Omental fat pad (tissue), 4 donors: ENCODE data around the gene RACGAP1. TPM values are rescaled to one million over a fixed set of nuclear protein-coding genes. Genes with fewer than 3 reads are reported as not detected.
A peak's percentile ranks its signal among the peaks of the same experiment; 100 is the strongest.
"Not testable (repeated sequence)": the region's sequence is repeated elsewhere in the genome, so short reads cannot be mapped to it uniquely, and the experiment has no call there.

Experiments used
- ATAC-seq: fragments of 150-250 bp; one replicate; pipeline ENCODE4 v1.9.1; 2016; ENCODE audit warnings: mild to moderate bottlenecking, moderate library complexity; ENCODE audit not compliant: low FRiP score
- DNase-seq: peaks from one replicate; pipeline ENCODE4 v3.0.0-alpha.2; 2019; ENCODE audit warnings: low spot score
- total RNA-seq, 4 donors: library from RNA; depleted of rRNA; stranded (reverse); fragments of >200 nt; gene quantifications; one replicate each; pipeline ENCODE4 v1.1.0, GENCODE V29; 2016
- TF ChIP-seq, protein P1 (sequence below), 3 donors: fragments of 450-650 bp; IDR thresholded peaks; one replicate each; pipeline ENCODE4 v1.5.1; 2016 to 2017; ENCODE audit warnings: antibody characterized with exemption in 3 of 3, mild to moderate bottlenecking in 3 of 3, moderate library complexity in 2 of 3

RACGAP1 gene
- total RNA-seq, 4 donors from 2014 or later: 5.2 to 15.3 (median 8.5) TPM

- DNase-seq (no peak), ATAC-seq (no peak)
- TF ChIP-seq, protein P1, sequence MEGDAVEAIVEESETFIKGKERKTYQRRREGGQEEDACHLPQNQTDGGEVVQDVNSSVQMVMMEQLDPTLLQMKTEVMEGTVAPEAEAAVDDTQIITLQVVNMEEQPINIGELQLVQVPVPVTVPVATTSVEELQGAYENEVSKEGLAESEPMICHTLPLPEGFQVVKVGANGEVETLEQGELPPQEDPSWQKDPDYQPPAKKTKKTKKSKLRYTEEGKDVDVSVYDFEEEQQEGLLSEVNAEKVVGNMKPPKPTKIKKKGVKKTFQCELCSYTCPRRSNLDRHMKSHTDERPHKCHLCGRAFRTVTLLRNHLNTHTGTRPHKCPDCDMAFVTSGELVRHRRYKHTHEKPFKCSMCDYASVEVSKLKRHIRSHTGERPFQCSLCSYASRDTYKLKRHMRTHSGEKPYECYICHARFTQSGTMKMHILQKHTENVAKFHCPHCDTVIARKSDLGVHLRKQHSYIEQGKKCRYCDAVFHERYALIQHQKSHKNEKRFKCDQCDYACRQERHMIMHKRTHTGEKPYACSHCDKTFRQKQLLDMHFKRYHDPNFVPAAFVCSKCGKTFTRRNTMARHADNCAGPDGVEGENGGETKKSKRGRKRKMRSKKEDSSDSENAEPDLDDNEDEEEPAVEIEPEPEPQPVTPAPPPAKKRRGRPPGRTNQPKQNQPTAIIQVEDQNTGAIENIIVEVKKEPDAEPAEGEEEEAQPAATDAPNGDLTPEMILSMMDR (IDR thresholded peaks at IDR 0.05): no peak
These were observed 37.5 kb downstream of the RACGAP1 start for GRCh38 chr12:49987625-49988303.

DNA sequence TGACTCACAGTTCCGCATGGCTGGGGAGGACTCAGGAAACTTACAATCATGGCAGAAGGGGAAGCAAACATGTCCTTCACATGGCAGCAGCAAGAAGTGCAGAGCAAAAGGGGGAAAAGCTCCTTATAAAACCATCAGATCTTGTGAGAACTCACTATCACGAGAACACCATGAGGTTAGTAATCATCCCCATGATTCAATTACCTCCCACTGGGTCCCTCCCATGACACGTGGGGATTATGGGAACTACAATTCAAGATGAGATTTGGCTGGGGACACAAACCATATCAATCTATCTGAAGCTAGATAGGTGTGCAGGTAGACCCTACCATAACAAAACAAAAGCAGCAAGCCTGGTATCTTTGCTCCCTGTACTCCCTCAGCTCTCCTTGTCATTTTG is 38.8 kb downstream of the RACGAP1 start:
- not testable (repeated sequence) for DNase-seq, ATAC-seq

DNA sequence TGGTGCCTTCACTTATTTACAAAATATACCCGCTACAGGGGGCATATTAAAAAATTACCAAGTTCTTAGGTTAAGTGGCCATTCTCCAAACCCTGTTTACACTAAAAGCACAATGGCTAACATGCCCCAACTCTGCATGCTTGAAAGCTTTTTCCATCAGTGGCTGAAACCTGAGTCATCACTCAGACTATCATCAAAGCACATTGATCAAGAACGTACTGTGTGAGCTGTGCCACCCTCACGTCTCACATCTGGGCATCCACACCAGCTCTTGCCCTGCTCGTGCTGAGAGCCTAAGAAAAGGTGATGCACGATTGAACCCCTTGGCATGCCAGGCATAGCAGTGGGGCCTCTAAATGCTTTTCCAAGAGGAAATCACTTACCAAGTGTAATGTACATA is 39.3 kb downstream of the RACGAP1 start:
- ATAC-seq (no peak), DNase-seq (no peak)
- TF ChIP-seq, protein P1 (IDR thresholded peaks at IDR 0.05): no peak

GRCh38 chr12:49984476-49985359 is 40.6 kb downstream of the RACGAP1 start:
- no peak for ATAC-seq
- DNase-seq: no peak
- TF ChIP-seq, protein P1 (IDR thresholded peaks at IDR 0.05): no peak

GRCh38 chr12:49983892-49984291 is 41.4 kb downstream of the RACGAP1 start:
- DNase-seq: no peak

DNA sequence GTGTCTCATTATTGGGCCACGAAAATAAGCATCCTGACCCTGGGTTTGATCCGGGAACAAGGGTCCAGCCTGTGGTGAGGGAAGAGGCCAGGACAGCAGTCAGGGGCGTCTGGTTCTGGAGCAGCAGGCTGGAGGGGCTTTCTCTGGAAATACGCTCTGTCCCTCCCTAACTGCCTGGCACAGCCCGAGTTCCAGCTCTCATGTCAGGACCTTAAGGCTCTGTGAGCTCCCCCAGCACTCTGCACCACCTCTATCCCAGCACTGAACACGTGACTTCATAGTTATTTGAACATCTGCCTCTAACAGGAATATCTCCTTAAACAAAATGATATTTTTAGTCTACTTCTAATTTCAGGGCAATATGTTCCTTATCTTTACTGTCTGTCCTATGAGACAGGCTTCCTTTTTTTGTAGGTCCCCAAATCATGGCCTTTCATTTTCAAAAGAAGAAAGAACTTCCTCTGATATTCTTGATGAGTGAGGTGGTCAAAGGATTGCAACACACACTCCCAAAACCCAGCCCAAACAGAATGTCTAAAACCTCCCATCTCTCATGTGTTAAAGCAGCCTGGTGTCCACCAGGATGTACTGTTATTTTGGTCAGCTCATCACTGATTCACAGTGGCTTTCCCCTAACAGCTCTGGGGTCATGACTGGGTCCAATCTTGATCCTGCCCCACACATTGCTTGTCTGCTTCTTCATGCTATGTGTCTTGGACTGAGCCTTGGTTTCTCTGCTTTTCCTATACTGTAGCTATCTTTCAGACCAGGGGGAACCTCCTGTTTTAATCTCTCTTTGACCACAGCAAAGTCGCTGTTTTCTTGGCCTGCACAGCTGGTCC is 42.8 kb downstream of the RACGAP1 start:
- TF ChIP-seq, protein P1 (IDR thresholded peaks at IDR 0.05): no peak
- no peak for ATAC-seq
- no peak for DNase-seq

More at GRCh38 chr12:49983892-49984291, 41.4 kb downstream of the RACGAP1 start:
- peak; percentile 85 for ATAC-seq
- TF ChIP-seq, protein P1 (IDR thresholded peaks at IDR 0.05): no peak
